ENCODE measurements around the gene ZNF275.

ZNF275 gene

DNA sequence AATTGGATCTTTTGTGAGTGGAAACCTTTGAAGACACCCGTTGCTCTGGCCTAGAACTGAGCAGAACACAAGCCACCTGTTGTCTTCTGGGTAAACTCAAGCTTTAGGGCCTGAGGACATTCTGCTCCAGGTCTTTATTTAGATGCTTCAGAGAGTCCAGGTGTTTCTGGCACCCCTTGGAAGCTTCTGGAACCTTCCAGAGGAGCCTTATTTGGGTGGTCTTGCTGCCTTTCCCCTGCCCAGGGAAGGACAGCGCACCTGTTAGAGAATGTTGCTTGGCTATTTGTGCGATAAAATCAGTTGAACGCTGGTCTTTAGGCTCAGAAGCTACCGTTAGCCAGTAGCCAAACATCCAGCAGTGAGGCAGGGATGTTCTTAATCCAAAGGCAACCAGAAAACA, 3.0 kb downstream of the ZNF275 start:
- no peak overlapping the region for H3K27ac ChIP-seq
- no peaks in the 10 kb centered on the region for H3K27me3 ChIP-seq (replicated peaks)
- H3K36me3 ChIP-seq (replicated peaks) = peaks cover 3% of the 10 kb centered on the region
- H3K4me3 ChIP-seq (ENCODE audit: low read depth, low read length) = no peak overlapping the region
- DNase-seq = no peak
- in situ Hi-C loops (cut with HindIII; ENCODE audit: low pct_ligation_motif_present, low sequenced_read_pairs) = no loop called here
- TF ChIP-seq, protein P1, sequence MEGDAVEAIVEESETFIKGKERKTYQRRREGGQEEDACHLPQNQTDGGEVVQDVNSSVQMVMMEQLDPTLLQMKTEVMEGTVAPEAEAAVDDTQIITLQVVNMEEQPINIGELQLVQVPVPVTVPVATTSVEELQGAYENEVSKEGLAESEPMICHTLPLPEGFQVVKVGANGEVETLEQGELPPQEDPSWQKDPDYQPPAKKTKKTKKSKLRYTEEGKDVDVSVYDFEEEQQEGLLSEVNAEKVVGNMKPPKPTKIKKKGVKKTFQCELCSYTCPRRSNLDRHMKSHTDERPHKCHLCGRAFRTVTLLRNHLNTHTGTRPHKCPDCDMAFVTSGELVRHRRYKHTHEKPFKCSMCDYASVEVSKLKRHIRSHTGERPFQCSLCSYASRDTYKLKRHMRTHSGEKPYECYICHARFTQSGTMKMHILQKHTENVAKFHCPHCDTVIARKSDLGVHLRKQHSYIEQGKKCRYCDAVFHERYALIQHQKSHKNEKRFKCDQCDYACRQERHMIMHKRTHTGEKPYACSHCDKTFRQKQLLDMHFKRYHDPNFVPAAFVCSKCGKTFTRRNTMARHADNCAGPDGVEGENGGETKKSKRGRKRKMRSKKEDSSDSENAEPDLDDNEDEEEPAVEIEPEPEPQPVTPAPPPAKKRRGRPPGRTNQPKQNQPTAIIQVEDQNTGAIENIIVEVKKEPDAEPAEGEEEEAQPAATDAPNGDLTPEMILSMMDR (IDR thresholded peaks at IDR 0.05; ENCODE audit: low read depth, low read length, missing control alignments) = no peak

DNA sequence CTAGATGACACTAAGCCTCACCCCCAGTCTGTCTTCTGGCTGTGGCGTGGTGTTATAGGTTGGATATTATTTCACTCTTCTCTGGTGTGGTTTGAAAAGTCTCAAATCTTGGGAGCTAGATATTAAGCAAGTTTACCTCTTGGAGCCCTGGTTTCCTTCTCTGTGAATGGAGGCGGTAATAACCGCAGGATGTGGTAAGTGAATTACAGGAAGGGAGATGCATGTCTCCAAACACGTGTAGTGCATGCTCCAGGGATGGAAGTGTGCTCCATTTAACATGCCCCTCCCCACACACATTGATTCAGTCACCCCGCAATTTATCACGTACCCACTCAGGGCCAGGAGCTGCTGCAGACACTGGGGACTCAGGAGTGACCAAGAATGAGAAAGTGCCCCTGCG, 4.9 kb downstream of the ZNF275 start:
- TF ChIP-seq, protein P1 (IDR thresholded peaks at IDR 0.05; ENCODE audit: low read depth, low read length, missing control alignments) = no peak

DNA sequence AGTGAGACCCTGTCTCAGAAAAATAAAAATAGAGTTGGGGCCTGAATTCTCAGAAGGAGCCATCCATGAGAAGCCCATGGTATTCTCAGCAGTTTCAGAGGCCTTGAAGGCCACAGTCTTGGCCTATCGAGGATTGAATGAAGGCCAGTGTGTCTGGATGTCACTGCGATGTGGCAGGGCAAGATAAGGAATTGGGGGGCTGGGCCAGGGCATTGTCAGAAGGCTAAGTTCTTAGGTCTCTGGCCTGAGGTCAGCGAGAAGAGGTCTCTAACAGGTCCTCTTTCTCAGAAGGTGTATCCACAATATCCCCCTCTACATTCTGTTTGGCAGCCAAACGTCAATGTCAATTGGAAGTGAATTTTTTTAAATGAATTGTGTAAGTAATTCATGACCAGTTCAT, 5.7 kb downstream of the ZNF275 start:
- Histone ChIP-seq H3K27me3 (replicated peaks) (no peaks in the 10 kb centered on the region), H3K4me3 (ENCODE audit: low read depth, low read length) (no peak overlapping the region), H3K36me3 (replicated peaks) (peaks cover 3% of the 10 kb centered on the region), H3K27ac (no peak overlapping the region)
- in situ Hi-C loops (cut with HindIII; ENCODE audit: low pct_ligation_motif_present, low sequenced_read_pairs) = no loop called here
- TF ChIP-seq, protein P1 (IDR thresholded peaks at IDR 0.05; ENCODE audit: low read depth, low read length, missing control alignments) = no peak
- DNase-seq = no peak

More for the DNA sequence above, 4.9 kb downstream of the ZNF275 start:
- Histone ChIP-seq H3K27ac (no peak overlapping the region), H3K4me3 (ENCODE audit: low read depth, low read length) (no peak overlapping the region), H3K36me3 (replicated peaks) (peaks cover 3% of the 10 kb centered on the region), H3K27me3 (replicated peaks) (no peaks in the 10 kb centered on the region)
- DNase-seq = no peak
- in situ Hi-C loops (cut with HindIII; ENCODE audit: low pct_ligation_motif_present, low sequenced_read_pairs) = no loop called here

DNA sequence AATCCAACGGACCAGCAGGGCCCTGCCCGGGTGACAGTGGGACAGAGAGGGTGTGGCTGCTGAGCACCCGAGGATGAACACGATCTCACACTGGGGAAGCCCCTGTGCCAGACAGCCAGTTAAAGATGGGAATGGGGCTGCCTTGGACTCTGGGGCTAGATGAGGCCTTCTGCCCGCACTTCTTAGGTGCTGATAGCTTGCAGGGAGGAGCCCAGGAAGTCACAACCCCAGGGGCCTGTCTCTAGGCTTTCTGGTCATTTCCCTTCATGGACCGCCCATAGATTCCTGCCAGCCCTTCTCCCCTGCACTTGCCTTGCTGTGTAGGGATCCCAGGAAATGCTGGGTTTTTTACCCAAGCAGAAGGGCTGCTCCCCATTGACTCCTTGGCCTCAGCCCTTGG, 6.2 kb downstream of the ZNF275 start:
- Histone ChIP-seq H3K27ac (no peak overlapping the region), H3K36me3 (replicated peaks) (peaks cover 7% of the 10 kb centered on the region), H3K27me3 (replicated peaks) (no peaks in the 10 kb centered on the region), H3K4me3 (ENCODE audit: low read depth, low read length) (no peak overlapping the region)
- DNase-seq = no peak
- TF ChIP-seq, protein P1 (IDR thresholded peaks at IDR 0.05; ENCODE audit: low read depth, low read length, missing control alignments) = no peak
- in situ Hi-C loops (cut with HindIII; ENCODE audit: low pct_ligation_motif_present, low sequenced_read_pairs) = no loop called here

DNA sequence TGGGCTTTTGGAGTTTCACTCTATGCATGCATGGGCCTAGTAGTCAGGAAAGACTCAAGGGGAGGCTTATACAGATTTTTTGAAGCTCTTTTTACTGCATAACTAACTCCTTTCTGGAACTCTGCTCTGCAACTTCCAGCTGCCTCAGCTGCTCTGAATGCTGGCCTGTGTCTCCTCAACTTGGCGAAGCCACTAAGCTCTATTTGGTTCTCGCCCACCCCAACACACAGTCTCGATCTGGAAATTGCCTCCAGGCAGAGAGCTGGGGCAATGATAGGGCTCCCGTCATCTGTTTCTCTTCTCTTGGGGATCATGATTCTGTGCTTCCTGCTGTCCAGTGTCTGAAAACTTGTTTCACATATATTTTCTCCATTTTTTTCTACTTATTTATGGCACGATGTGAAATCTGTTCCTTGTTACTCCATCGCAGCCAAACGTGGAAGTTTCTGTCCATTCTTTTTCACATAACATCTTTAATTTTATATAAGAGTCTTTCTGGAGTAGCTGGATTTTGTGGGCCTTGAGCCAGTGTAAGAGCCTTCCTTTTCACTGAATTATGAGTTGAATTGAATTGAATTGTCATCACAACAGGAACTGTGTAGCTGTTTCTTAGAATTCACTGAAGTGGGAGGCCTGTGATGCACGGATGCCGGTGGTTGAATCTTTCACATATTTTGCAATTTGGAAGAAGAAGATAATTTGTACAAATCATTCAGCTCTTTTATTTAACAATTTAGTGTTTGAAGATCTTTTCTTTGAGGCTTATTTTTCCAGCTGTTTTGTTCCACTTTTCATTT, 9.0 kb downstream of the ZNF275 start:
- TF ChIP-seq, protein P1 (IDR thresholded peaks at IDR 0.05; ENCODE audit: low read depth, low read length, missing control alignments) = no peak
- no peak for DNase-seq
- Histone ChIP-seq H3K27me3 (replicated peaks) (no peaks in the 10 kb centered on the region), H3K4me3 (ENCODE audit: low read depth, low read length) (no peak overlapping the region), H3K36me3 (replicated peaks) (peaks cover 14% of the 10 kb centered on the region), H3K27ac (no peak overlapping the region)
- in situ Hi-C loops (cut with HindIII; ENCODE audit: low pct_ligation_motif_present, low sequenced_read_pairs) = no loop called here

DNA sequence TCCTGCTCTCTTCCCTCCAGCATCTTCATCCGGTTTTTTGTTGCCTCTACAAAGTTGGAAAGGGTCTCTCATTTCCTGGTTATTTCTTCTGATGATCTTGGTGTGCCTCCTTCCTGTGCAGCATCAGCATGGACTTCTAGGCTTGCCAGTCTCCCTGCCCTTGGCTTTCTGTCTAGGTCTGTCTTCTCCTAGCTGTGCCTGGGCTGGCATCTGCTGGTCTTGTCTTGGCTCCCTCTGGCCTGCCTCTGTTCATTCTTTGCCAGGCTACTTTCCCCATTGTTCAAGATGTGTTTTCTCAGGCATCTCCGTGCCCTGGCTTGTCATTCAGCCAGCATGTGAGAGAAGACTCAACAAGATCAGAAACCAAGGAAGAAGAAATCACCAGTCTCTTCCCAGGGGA, 9.7 kb downstream of the ZNF275 start:
- no peak overlapping the region for H3K4me3 ChIP-seq (ENCODE audit: low read depth, low read length)
- no peak overlapping the region for H3K27ac ChIP-seq
- DNase-seq = no peak
- TF ChIP-seq, protein P1 (IDR thresholded peaks at IDR 0.05; ENCODE audit: low read depth, low read length, missing control alignments) = no peak
- in situ Hi-C loops (cut with HindIII; ENCODE audit: low pct_ligation_motif_present, low sequenced_read_pairs) = no loop called here
- H3K36me3 ChIP-seq (replicated peaks) = peaks cover 14% of the 10 kb centered on the region
- H3K27me3 ChIP-seq (replicated peaks) = no peaks in the 10 kb centered on the region

All from brain microvascular endothelial cell (primary cell).